B cell (primary cell): Measurements from ENCODE around the gene SLIT3. TPM values are rescaled to one million over a fixed set of nuclear protein-coding genes. Genes with fewer than 3 reads are reported as not detected.

ENCODE experiments used
- ATAC-seq: fragments of 200-7000 bp; cut with Tn5 transposase; one replicate; pipeline ENCODE4 v1.10.0; 2021; ENCODE audit warnings: low read depth, mild to moderate bottlenecking, moderate number of reproducible peaks, moderate library complexity
- CTCF ChIA-PET: fragments of 350-600 bp; sonication (Branson Sonifier 250); formaldehyde crosslinking; loops from one replicate; lab custom pipeline; 2021; ENCODE audit warnings: antibody characterized with exemption, inconsistent platforms; lab: Charles Lee
- POLR2A ChIA-PET: fragments of 350-600 bp; sonication (Branson Sonifier 250); formaldehyde crosslinking; loops from one replicate; lab custom pipeline; 2021; ENCODE audit warnings: antibody characterized with exemption; lab: Charles Lee
- DNase-seq: peaks from one replicate; pipeline ENCODE4 v3.0.0; 2013
- H2AFZ ChIP-seq: 2 replicates; pipeline ENCODE4 v1.6.1; 2012; ENCODE audit warnings: mild to moderate bottlenecking, low read depth, low read length; ENCODE audit not compliant: insufficient read depth, poor library complexity, severe bottlenecking
- H3K27ac ChIP-seq, 2 donors: 1 replicate in 1 of 2; 2 replicates in 1 of 2; pipeline ENCODE4 v1.5.1; 2012 to 2013; ENCODE audit warnings: low read length in 2 of 2, mild to moderate bottlenecking in 2 of 2, moderate library complexity in 1 of 2
- H3K27me3 ChIP-seq, 4 experiments: fragments of 200-600 bp in 1 of 4; sonication (generic) in 1 of 4; replicated peaks in 1 of 4; 1 replicate in 2 of 4; 2 replicates in 2 of 4; pipeline versions ENCODE4 v1.6.1 to v1.7.0; 2013 to 2016; ENCODE audit warnings: low read length in 3 of 4, mild to moderate bottlenecking in 2 of 4, mixed read lengths in 1 of 4, moderate library complexity in 1 of 4; ENCODE audit not compliant: insufficient read depth in 4 of 4, control insufficient read depth in 3 of 4; ENCODE audit errors: control extremely low read depth in 1 of 4
- H3K36me3 ChIP-seq, 2 experiments: replicated peaks in 1 of 2; 1 replicate in 1 of 2; 2 replicates in 1 of 2; pipeline versions ENCODE4 v1.6.1 to v1.7.1; 2013; ENCODE audit warnings: low read length in 1 of 2; ENCODE audit not compliant: insufficient read depth in 2 of 2, control insufficient read depth in 1 of 2; ENCODE audit errors: control extremely low read depth in 1 of 2, extremely low read depth in 1 of 2
- H3K4me1 ChIP-seq, 2 donors: fragments of 200-600 bp in 1 of 2; sonication (generic) in 1 of 2; 1 replicate in 1 of 2; 2 replicates in 1 of 2; pipeline versions ENCODE4 v1.5.1 to v1.6.1; 2013 to 2017; ENCODE audit warnings: low read length in 2 of 2; ENCODE audit not compliant: control insufficient read depth in 2 of 2, insufficient read depth in 2 of 2
- H3K4me2 ChIP-seq: replicated peaks from 2 replicates; pipeline ENCODE3; 2012; ENCODE audit warnings: mild to moderate bottlenecking, low read depth, low read length; ENCODE audit not compliant: poor library complexity, severe bottlenecking
- H3K4me3 ChIP-seq, 5 experiments: fragments of 200-600 bp in 1 of 5; sonication (generic) in 1 of 5; 1 replicate in 3 of 5; 2 replicates in 2 of 5; pipeline versions ENCODE4 v1.5.1 to v1.7.0; 2011 to 2016; ENCODE audit warnings: low read length in 4 of 5, mild to moderate bottlenecking in 4 of 5, low read depth in 2 of 5, control low read depth in 1 of 5, moderate library complexity in 1 of 5; ENCODE audit not compliant: insufficient read depth in 1 of 5; ENCODE audit errors: control extremely low read depth in 1 of 5, extremely low read depth in 1 of 5
- H3K79me2 ChIP-seq: fragments of 200-600 bp; sonication (generic); one replicate; pipeline ENCODE4 v1.6.0; 2016; ENCODE audit warnings: low read length; ENCODE audit not compliant: control insufficient read depth, insufficient read depth
- H3K9ac ChIP-seq: fragments of 200-600 bp; sonication (generic); 2 replicates; pipeline ENCODE4 v1.6.1; 2017; ENCODE audit warnings: mild to moderate bottlenecking, low read length, moderate library complexity
- H3K9me3 ChIP-seq, 3 donors: one replicate each; pipeline versions ENCODE4 v1.6.1 to v1.7.1; 2013; ENCODE audit warnings: low read length in 2 of 3; ENCODE audit not compliant: control insufficient read depth in 2 of 3, insufficient read depth in 1 of 3; ENCODE audit errors: control extremely low read depth in 1 of 3
- H4K20me1 ChIP-seq: 2 replicates; pipeline ENCODE4 v1.6.0; 2012; ENCODE audit warnings: mild to moderate bottlenecking, low read length; ENCODE audit not compliant: insufficient read depth, control insufficient read depth, poor library complexity, severe bottlenecking
- H3K27ac Mint-ChIP-seq: one replicate; pipeline ENCODE4 v1.8.0; 2021; ENCODE audit warnings: mixed read lengths
- H3K27me3 Mint-ChIP-seq: one replicate; pipeline ENCODE4 v1.8.0; 2021; ENCODE audit warnings: mixed read lengths
- H3K4me1 Mint-ChIP-seq: one replicate; pipeline ENCODE4 v1.8.0; 2021; ENCODE audit warnings: mixed read lengths
- H3K4me3 Mint-ChIP-seq: one replicate; pipeline ENCODE4 v1.8.0; 2021; ENCODE audit warnings: mixed read lengths
- H3K9me3 Mint-ChIP-seq: one replicate; pipeline ENCODE4 v1.8.0; 2022; ENCODE audit warnings: mixed read lengths; ENCODE audit not compliant: insufficient read depth
- CTCF ChIP-seq: fragments of 200-600 bp; IDR thresholded peaks from one replicate; pipeline ENCODE4 v1.8.0; 2022; ENCODE audit warnings: antibody characterized with exemption, mild to moderate bottlenecking
- EZH2 ChIP-seq: IDR thresholded peaks from 2 replicates; pipeline ENCODE4 v1.6.1; 2012; ENCODE audit warnings: borderline replicate concordance, low read depth, mild to moderate bottlenecking, moderate library complexity, low read length; ENCODE audit not compliant: insufficient read depth, poor library complexity, severe bottlenecking
- whole genome bisulfite sequencing: methylation state at CpG from one replicate; pipeline ENCODE4 v1.1.5; 2013; ENCODE audit warnings: missing lambda C conversion rate; ENCODE audit not compliant: insufficient coverage; 5-methylcytosine and 5-hydroxymethylcytosine counted together
- intact Hi-C: fragments of 100-400 bp; cut with micrococcal nuclease; formaldehyde crosslinking; loops from one replicate; pipeline ENCODE4 v1.10.0; 2022
- polyA plus RNA-seq: library from polyadenylated mRNA; depleted of rRNA; stranded (reverse); fragments of >200 nt; gene quantifications from 2 replicates; pipeline ENCODE4 v1.2.3, GENCODE V29; 2012
- total RNA-seq, 2 donors: library from RNA; stranded (reverse); fragments of 120-200 nt in 1 of 2; gene quantifications; 1 replicate in 1 of 2; 2 replicates in 1 of 2; pipeline versions ENCODE4 v1.2.3 to v1.2.4, GENCODE V29; 2013 to 2022

Gene SLIT3
- total and polyA plus RNA-seq, 2 donors (not counting 1 experiment from before 2014, with no cell fraction given): not detected

GRCh38 chr5:169288066-169288930, 12.6 kb downstream of the SLIT3 start:
- no peak for ATAC-seq
- peaks cover 10% of the 10 kb centered on the region for H3K27me3 Mint-ChIP-seq
- H3K27ac ChIP-seq: no peak overlapping the region
- intact Hi-C loops: no loop called here
- H3K4me3 ChIP-seq: no peak overlapping the region
- CTCF ChIA-PET: no interaction called here
- H3K9me3 Mint-ChIP-seq: peaks cover 6% of the 10 kb centered on the region
- POLR2A ChIA-PET: no interaction called here
- no peak overlapping the region for H3K27ac Mint-ChIP-seq
- no peaks in the 10 kb centered on the region for H3K36me3 ChIP-seq
- TF ChIP-seq EZH2 (no peak), CTCF (no peak)
- no peaks in the 10 kb centered on the region for H3K4me1 ChIP-seq
- H3K4me2 ChIP-seq: no peak overlapping the region
- no peaks in the 10 kb centered on the region for H4K20me1 ChIP-seq
- H3K4me3 Mint-ChIP-seq: no peak overlapping the region
- peaks cover 0 to 9% (median 0%) of the 10 kb centered on the region in 3 donors for H3K9me3 ChIP-seq
- H3K9ac ChIP-seq: no peak overlapping the region
- no peaks in the 10 kb centered on the region for H3K27me3 ChIP-seq
- no peak for DNase-seq
- no peak overlapping the region for H2AFZ ChIP-seq
- H3K79me2 ChIP-seq: no peaks in the 10 kb centered on the region
- WGBS: 43% methylated on average over 1 of the region's 1 CpG
- no peaks in the 10 kb centered on the region for H3K4me1 Mint-ChIP-seq

GRCh38 chr5:169287529-169287928, 13.4 kb downstream of the SLIT3 start:
- ChIA-PET CTCF (no interaction called here), POLR2A (no interaction called here)
- H4K20me1 ChIP-seq: no peaks in the 10 kb centered on the region
- Mint-ChIP-seq H3K4me1 (no peaks in the 10 kb centered on the region), H3K27ac (no peak overlapping the region), H3K27me3 (peaks cover 8% of the 10 kb centered on the region), H3K4me3 (no peak overlapping the region), H3K9me3 (peaks cover 6% of the 10 kb centered on the region)
- no peak overlapping the region for H2AFZ ChIP-seq
- H3K27me3 ChIP-seq: no peaks in the 10 kb centered on the region
- H3K36me3 ChIP-seq: no peaks in the 10 kb centered on the region
- DNase-seq: no peak
- no peak overlapping the region for H3K27ac ChIP-seq
- WGBS: 74% methylated on average over 4 of the region's 4 CpGs
- no peak overlapping the region for H3K4me3 ChIP-seq
- H3K4me2 ChIP-seq: no peak overlapping the region
- H3K4me1 ChIP-seq: no peaks in the 10 kb centered on the region
- H3K9me3 ChIP-seq: peaks cover 0 to 9% (median 0%) of the 10 kb centered on the region in 3 donors
- no peak for TF ChIP-seq EZH2
- TF ChIP-seq CTCF: no peak
- intact Hi-C loops: no loop called here
- H3K9ac ChIP-seq: no peak overlapping the region
- ATAC-seq: no peak
- no peaks in the 10 kb centered on the region for H3K79me2 ChIP-seq
